Caco-2 (cell line): ENCODE results near the gene SIGLEC14. TPM values are rescaled to one million over a fixed set of nuclear protein-coding genes. Genes with fewer than 3 reads are reported as not detected.
A peak's percentile ranks its signal among the peaks of the same experiment; 100 is the strongest.

Experiments used
- BruUV-seq: library from RNA; stranded (reverse); fragments of 400-500 nt; replicated peaks from 2 replicates; lab custom pipeline; 2021; lab: Mats Ljungman, UMichigan
- CTCF ChIA-PET: fragments of 300-600 bp; sonication (Branson Sonifier 250); formaldehyde crosslinking; loops from one replicate; lab custom pipeline; 2022; ENCODE audit warnings: antibody characterized with exemption; lab: Charles Lee
- POLR2A ChIA-PET: fragments of 300-600 bp; sonication (Branson Sonifier 250); formaldehyde crosslinking; loops from one replicate; lab custom pipeline; 2022; ENCODE audit warnings: antibody characterized with exemption; lab: Charles Lee
- DNase-seq, 2 experiments: peaks; one replicate each; pipeline versions ENCODE4 v3.0.0 to v3.0.0-alpha.2; 2020 to 2022
- H3K27me3 ChIP-seq: replicated peaks from 2 replicates; pipeline ENCODE4 v1.6.0; 2011; ENCODE audit warnings: low read length; ENCODE audit not compliant: control insufficient read depth, insufficient read depth
- H3K36me3 ChIP-seq: 2 replicates; pipeline ENCODE4 v1.5.1; 2011; ENCODE audit warnings: low read length; ENCODE audit not compliant: control insufficient read depth, insufficient read depth
- H3K4me1 ChIP-seq: fragments of 250-450 bp; sonication (Bioruptor Pico); 2 replicates; pipeline ENCODE4 v1.5.1; 2020; ENCODE audit warnings: mild to moderate bottlenecking
- H3K4me3 ChIP-seq: 2 replicates; pipeline ENCODE4 v1.5.1; 2011; ENCODE audit warnings: low read depth, mild to moderate bottlenecking, control low read depth, low read length
- H3K9me3 ChIP-seq: fragments of 250-450 bp; sonication (Bioruptor Pico); 2 replicates; pipeline ENCODE4 v1.5.1; 2020; ENCODE audit warnings: mild to moderate bottlenecking, moderate library complexity
- H3K27ac Mint-ChIP-seq: one replicate; pipeline ENCODE4 v1.8.0; 2022; ENCODE audit warnings: mixed read lengths; ENCODE audit not compliant: unreplicated experiment
- H3K27me3 Mint-ChIP-seq: one replicate; pipeline ENCODE4 v1.8.0; 2022; ENCODE audit warnings: mixed read lengths; ENCODE audit not compliant: insufficient read depth, unreplicated experiment
- H3K36me3 Mint-ChIP-seq: one replicate; pipeline ENCODE4 v1.8.0; 2022; ENCODE audit warnings: mild to moderate bottlenecking, mixed read lengths; ENCODE audit not compliant: insufficient read depth, unreplicated experiment
- H3K4me1 Mint-ChIP-seq: one replicate; pipeline ENCODE4 v1.8.0; 2022; ENCODE audit warnings: low read depth, mixed read lengths; ENCODE audit not compliant: unreplicated experiment
- H3K4me3 Mint-ChIP-seq: one replicate; pipeline ENCODE4 v1.8.0; 2022; ENCODE audit warnings: mild to moderate bottlenecking, moderate library complexity, mixed read lengths; ENCODE audit not compliant: unreplicated experiment
- H3K9me3 Mint-ChIP-seq: one replicate; pipeline ENCODE4 v1.8.0; 2022; ENCODE audit warnings: mixed read lengths; ENCODE audit not compliant: unreplicated experiment
- CTCF ChIP-seq, 2 experiments: fragments of 200-600 bp in 1 of 2; IDR thresholded peaks; 1 replicate in 1 of 2; 2 replicates in 1 of 2; pipeline versions ENCODE4 v1.5.1 to v1.8.0; 2011 to 2022; ENCODE audit warnings: antibody characterized with exemption in 1 of 2, control low read depth in 1 of 2, inconsistent platforms in 1 of 2, low read depth in 1 of 2, low read length in 1 of 2, mild to moderate bottlenecking in 1 of 2, moderate library complexity in 1 of 2; ENCODE audit not compliant: insufficient read depth in 1 of 2, severe bottlenecking in 1 of 2, unreplicated experiment in 1 of 2
- intact Hi-C: fragments of 100-400 bp; cut with micrococcal nuclease; formaldehyde crosslinking; loops from one replicate; pipeline ENCODE4 v1.10.0; 2022; ENCODE audit not compliant: unreplicated experiment
- total RNA-seq: library from RNA; stranded (reverse); gene quantifications from 2 replicates; pipeline ENCODE4 v1.2.3, GENCODE V29; 2022

Gene SIGLEC14
- total RNA-seq, 1 experiment from 2014 or later = not detected

- H3K36me3 Mint-ChIP-seq = no peaks in the 10 kb centered on the region
- no peaks in the 10 kb centered on the region for H3K27me3 ChIP-seq
- ChIA-PET POLR2A (no interaction called here), CTCF (interaction anchor here (0.6 to 2.5 kb wide), 2 partner anchors 32 to 49 kb away, joined by 3 to 11 read pairs; no protein-coding TSS in a partner anchor)
- peaks cover 15% of the 10 kb centered on the region for H3K27me3 Mint-ChIP-seq
- no peaks in the 10 kb centered on the region for H3K36me3 ChIP-seq
- H3K9me3 ChIP-seq = 0 out of 2 replicates have a peak, but pooled peaks cover 3% of the 10 kb centered on the region
- H3K4me3 Mint-ChIP-seq = no peak overlapping the region
- H3K4me1 Mint-ChIP-seq = no peaks in the 10 kb centered on the region
- no peak overlapping the region for H3K4me3 ChIP-seq
- intact Hi-C loops = loop anchor here (5.0 kb wide), 1 partner anchor 49 kb away; no protein-coding TSS in a partner anchor
- H3K4me1 ChIP-seq = no peaks in the 10 kb centered on the region
- BruUV-seq = no TSS peak
- H3K27ac Mint-ChIP-seq = no peak overlapping the region
- peaks cover 18% of the 10 kb centered on the region for H3K9me3 Mint-ChIP-seq
- peak; percentile 75 to 78 for TF ChIP-seq CTCF (IDR thresholded peaks at IDR 0.05; ENCODE audit: insufficient read depth in 1 of 2, low read depth in 1 of 2, low read length in 1 of 2, severe bottlenecking in 1 of 2, unreplicated experiment in 1 of 2)
- DNase-seq = peak; percentile 84
Measured at GRCh38 chr19:51607920-51608562, 38.6 kb downstream of the SIGLEC14 start.

- no peaks in the 10 kb centered on the region for H3K4me1 Mint-ChIP-seq
- no peak overlapping the region for H3K27ac Mint-ChIP-seq
- DNase-seq = no peak
Measured at GRCh38 chr19:51607077-51607476, 39.5 kb downstream of the SIGLEC14 start.

More at GRCh38 chr19:51607077-51607476, 39.5 kb downstream of the SIGLEC14 start:
- Histone ChIP-seq H3K4me3 (no peak overlapping the region), H3K36me3 (no peaks in the 10 kb centered on the region), H3K9me3 (0 out of 2 replicates have a peak, but pooled peaks cover 3% of the 10 kb centered on the region), H3K27me3 (no peaks in the 10 kb centered on the region), H3K4me1 (no peaks in the 10 kb centered on the region)
- ChIA-PET CTCF (interaction anchor here (2.5 kb wide), 1 partner anchor 50 kb away, joined by 11 read pairs; no protein-coding TSS in a partner anchor), POLR2A (no interaction called here)
- BruUV-seq = no TSS peak
- H3K27me3 Mint-ChIP-seq = peaks cover 13% of the 10 kb centered on the region
- H3K9me3 Mint-ChIP-seq = peaks cover 10% of the 10 kb centered on the region
- no peak for TF ChIP-seq CTCF (IDR thresholded peaks at IDR 0.05; ENCODE audit: insufficient read depth in 1 of 2, low read depth in 1 of 2, low read length in 1 of 2, severe bottlenecking in 1 of 2, unreplicated experiment in 1 of 2)
- intact Hi-C loops = loop anchor here (5.0 kb wide), 1 partner anchor 50 kb away; no protein-coding TSS in a partner anchor
- no peak overlapping the region for H3K4me3 Mint-ChIP-seq
- H3K36me3 Mint-ChIP-seq = no peaks in the 10 kb centered on the region
